Panc1 (cell line): ENCODE results near the gene CRYM. TPM values are rescaled to one million over a fixed set of nuclear protein-coding genes. Genes with fewer than 3 reads are reported as not detected.

ENCODE experiments used
- ATAC-seq: fragments of 200-7000 bp; cut with Tn5 transposase; 2 replicates; pipeline ENCODE4 v1.9.1; 2020; ENCODE audit warnings: mild to moderate bottlenecking, moderate library complexity
- BruUV-seq: library from RNA; stranded (reverse); fragments of 400-500 nt; replicated peaks from 2 replicates; lab custom pipeline; 2021; lab: Mats Ljungman, UMichigan
- CTCF ChIA-PET: fragments of 300-600 bp; sonication (Branson Sonifier 250); formaldehyde crosslinking; loops from one replicate; lab custom pipeline; 2022; ENCODE audit warnings: antibody characterized with exemption; lab: Charles Lee
- POLR2A ChIA-PET: fragments of 300-600 bp; sonication (Branson Sonifier 250); formaldehyde crosslinking; loops from one replicate; lab custom pipeline; 2022; ENCODE audit warnings: antibody characterized with exemption; lab: Charles Lee
- DNase-seq: peaks from one replicate; pipeline ENCODE4 v3.0.0-alpha.2; 2010; ENCODE audit warnings: low read depth, low spot score
- H3K27ac ChIP-seq: 2 replicates; pipeline ENCODE4 v1.5.1; 2011; ENCODE audit warnings: mild to moderate bottlenecking, low read length, inconsistent platforms
- H3K27me3 ChIP-seq: fragments of 200-500 bp; sonication (Bioruptor generic); 2 replicates; pipeline ENCODE4 v1.6.0; 2014; ENCODE audit warnings: low read length, inconsistent platforms; ENCODE audit not compliant: control insufficient read depth, insufficient read depth
- H3K36me3 ChIP-seq: fragments of 200-500 bp; sonication (Bioruptor generic); 2 replicates; pipeline ENCODE4 v1.5.1; 2014; ENCODE audit warnings: inconsistent platforms, mild to moderate bottlenecking, low read length, moderate library complexity; ENCODE audit not compliant: control insufficient read depth, insufficient read depth
- H3K4me1 ChIP-seq: 2 replicates; pipeline ENCODE4 v1.5.1; 2011; ENCODE audit warnings: inconsistent platforms, mild to moderate bottlenecking, low read length, moderate library complexity; ENCODE audit not compliant: control insufficient read depth, insufficient read depth
- H3K4me3 ChIP-seq, 2 experiments: 2 replicates each; pipeline ENCODE4 v1.5.1; 2011 to 2012; ENCODE audit warnings: low read depth in 2 of 2, low read length in 2 of 2, mild to moderate bottlenecking in 2 of 2, inconsistent platforms in 1 of 2, moderate library complexity in 1 of 2
- H3K9me3 ChIP-seq: fragments of 200-500 bp; sonication (Bioruptor generic); 2 replicates; pipeline ENCODE4 v1.5.1; 2014; ENCODE audit warnings: low read depth, mild to moderate bottlenecking, inconsistent platforms, low read length, moderate library complexity; ENCODE audit not compliant: control insufficient read depth, insufficient read depth
- CTCF ChIP-seq: fragments of 450-650 bp; IDR thresholded peaks from 2 replicates; pipeline ENCODE4 v1.5.1; 2017; ENCODE audit warnings: mild to moderate bottlenecking
- POLR2AphosphoS5 ChIP-seq: IDR thresholded peaks from 2 replicates; pipeline ENCODE4 v1.6.1; 2012; ENCODE audit warnings: mild to moderate bottlenecking, low read depth, low read length, moderate library complexity
- REST ChIP-seq, 2 experiments: IDR thresholded peaks; 2 replicates each; pipeline ENCODE4 v1.6.1; 2011 to 2012; ENCODE audit warnings: low read depth in 2 of 2, control low read depth in 1 of 2, low read length in 1 of 2, mild to moderate bottlenecking in 1 of 2, moderate library complexity in 1 of 2; ENCODE audit not compliant: insufficient read depth in 1 of 2
- SIN3A ChIP-seq: IDR thresholded peaks from 2 replicates; pipeline ENCODE4 v1.6.1; 2012; ENCODE audit warnings: low read depth, mild to moderate bottlenecking, low read length, moderate library complexity, borderline replicate concordance; ENCODE audit not compliant: insufficient read depth
- TCF7L2 ChIP-seq: IDR thresholded peaks from 2 replicates; pipeline ENCODE4 v1.6.1; 2011; ENCODE audit warnings: mild to moderate bottlenecking, low read depth, low read length, inconsistent platforms
- in situ Hi-C: cut with HindIII; loops from 2 replicates; pipeline ENCODE4 v1.10.0; 2016; ENCODE audit warnings: low sequenced_read_pairs, low pct_unique_long_range_greater_than_20kb
- intact Hi-C: fragments of 100-400 bp; cut with micrococcal nuclease; formaldehyde crosslinking; loops from one replicate; pipeline ENCODE4 v1.10.0; 2022; ENCODE audit not compliant: unreplicated experiment
- total RNA-seq: library from RNA; stranded (reverse); gene quantifications from one replicate; pipeline ENCODE4 v1.2.1, GENCODE V29; 2021; ENCODE audit not compliant: unreplicated experiment

CRYM gene
- total RNA-seq, 1 experiment from 2014 or later, result 0.41 TPM

DNA sequence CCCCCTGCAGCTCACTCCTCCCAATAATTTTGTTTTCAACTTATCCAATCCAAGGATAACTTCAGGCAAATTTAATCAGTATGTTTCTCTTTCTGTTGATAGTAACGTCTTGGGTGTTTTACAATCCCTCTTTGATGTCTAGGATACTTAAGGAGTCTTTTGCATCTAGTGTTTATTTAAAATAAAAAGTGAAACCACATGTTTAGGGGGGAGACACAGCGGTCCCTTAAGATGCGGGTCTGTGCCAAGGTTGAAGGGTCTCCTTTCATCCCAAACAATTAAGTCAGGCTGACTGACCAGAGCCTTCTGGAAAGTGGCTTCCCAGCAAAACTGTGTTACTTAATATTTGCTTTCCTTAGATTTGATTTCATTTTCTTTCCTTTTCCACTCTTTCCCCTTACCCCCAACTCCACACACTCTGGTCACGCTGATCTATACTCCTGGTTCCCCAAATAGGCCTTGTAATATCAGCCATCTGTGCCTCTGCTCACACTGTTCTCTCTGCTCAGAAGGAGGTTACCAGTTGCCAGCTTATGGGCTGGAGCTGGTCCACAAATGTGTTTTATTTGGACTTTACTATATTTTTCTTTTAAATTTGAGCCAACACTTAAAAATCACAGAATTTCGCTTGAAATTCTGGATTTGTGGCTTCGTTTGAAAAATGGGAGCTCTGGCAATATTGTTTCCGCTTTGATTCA is 33.4 kb downstream of the CRYM start:
- intact Hi-C loops (no loop called here), in situ Hi-C loops (no loop called here)
- DNase-seq, result no peak
- Histone ChIP-seq H3K4me1 (no peaks in the 10 kb centered on the region), H3K36me3 (no peaks in the 10 kb centered on the region), H3K4me3 (no peak overlapping the region), H3K27me3 (peaks cover 11% of the 10 kb centered on the region; the same call in 1 of the 2 replicates), H3K9me3 (no peaks in the 10 kb centered on the region), H3K27ac (no peak overlapping the region)
- CTCF ChIA-PET, result no interaction called here
- POLR2A ChIA-PET, result no interaction called here
- no TSS peak for BruUV-seq
- no peak for ATAC-seq
- TF ChIP-seq REST (IDR thresholded peaks at IDR 0.05; ENCODE audit: insufficient read depth in 1 of 2, low read depth in 2 of 2, low read length in 1 of 2), result no peak
- no peak for TF ChIP-seq POLR2AphosphoS5
- no peak for TF ChIP-seq TCF7L2
- TF ChIP-seq CTCF, result no peak
- TF ChIP-seq SIN3A, result no peak

GRCh38 chr16:21242756-21243155 is 35.3 kb downstream of the CRYM start:
- no peaks in the 10 kb centered on the region for H3K9me3 ChIP-seq
- no peaks in the 10 kb centered on the region for H3K4me1 ChIP-seq
- TF ChIP-seq REST (IDR thresholded peaks at IDR 0.05; ENCODE audit: insufficient read depth in 1 of 2, low read depth in 2 of 2, low read length in 1 of 2) (no peak), POLR2AphosphoS5 (no peak), SIN3A (no peak), CTCF (no peak), TCF7L2 (no peak)
- DNase-seq (no peak), ATAC-seq (no peak)
- H3K36me3 ChIP-seq, result no peaks in the 10 kb centered on the region
- ChIA-PET POLR2A (interaction anchor here (0.6 kb wide), 1 partner anchor 9 kb away, joined by 3 read pairs; no protein-coding TSS in a partner anchor), CTCF (no interaction called here)
- in situ Hi-C loops, result no loop called here
- peaks cover 11% of the 10 kb centered on the region; the same call in 1 of the 2 replicates for H3K27me3 ChIP-seq
- no TSS peak for BruUV-seq
- intact Hi-C loops, result no loop called here
- H3K27ac ChIP-seq, result no peak overlapping the region
- no peak overlapping the region for H3K4me3 ChIP-seq
